ENCODE results near the gene ERCC1. TPM values are rescaled to one million over a fixed set of nuclear protein-coding genes. Genes with fewer than 3 reads are reported as not detected.

Gene ERCC1
- total RNA-seq, 1 donor from 2014 or later, result 67.1 TPM

DNA sequence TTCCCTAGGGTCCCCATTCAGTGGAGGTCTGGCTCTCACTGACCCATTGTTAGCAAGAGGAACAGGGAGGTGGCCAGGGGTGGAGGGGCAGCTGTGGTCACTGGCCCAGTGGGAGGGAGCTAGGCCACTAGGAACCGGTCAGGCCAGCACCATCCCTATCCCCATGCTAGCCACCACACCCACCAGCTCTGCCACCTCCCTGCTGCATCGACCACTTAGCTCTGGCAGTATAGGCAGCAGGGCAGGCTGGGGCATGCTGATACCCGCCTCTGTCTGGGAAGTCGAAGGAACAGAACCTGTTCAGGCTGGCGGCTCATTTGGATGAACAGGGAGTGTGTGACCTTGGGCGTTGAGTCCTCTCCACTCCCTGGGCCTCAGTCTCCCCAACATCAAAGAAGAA, 23.5 kb downstream of the ERCC1 start:
- TF ChIP-seq, protein P1, sequence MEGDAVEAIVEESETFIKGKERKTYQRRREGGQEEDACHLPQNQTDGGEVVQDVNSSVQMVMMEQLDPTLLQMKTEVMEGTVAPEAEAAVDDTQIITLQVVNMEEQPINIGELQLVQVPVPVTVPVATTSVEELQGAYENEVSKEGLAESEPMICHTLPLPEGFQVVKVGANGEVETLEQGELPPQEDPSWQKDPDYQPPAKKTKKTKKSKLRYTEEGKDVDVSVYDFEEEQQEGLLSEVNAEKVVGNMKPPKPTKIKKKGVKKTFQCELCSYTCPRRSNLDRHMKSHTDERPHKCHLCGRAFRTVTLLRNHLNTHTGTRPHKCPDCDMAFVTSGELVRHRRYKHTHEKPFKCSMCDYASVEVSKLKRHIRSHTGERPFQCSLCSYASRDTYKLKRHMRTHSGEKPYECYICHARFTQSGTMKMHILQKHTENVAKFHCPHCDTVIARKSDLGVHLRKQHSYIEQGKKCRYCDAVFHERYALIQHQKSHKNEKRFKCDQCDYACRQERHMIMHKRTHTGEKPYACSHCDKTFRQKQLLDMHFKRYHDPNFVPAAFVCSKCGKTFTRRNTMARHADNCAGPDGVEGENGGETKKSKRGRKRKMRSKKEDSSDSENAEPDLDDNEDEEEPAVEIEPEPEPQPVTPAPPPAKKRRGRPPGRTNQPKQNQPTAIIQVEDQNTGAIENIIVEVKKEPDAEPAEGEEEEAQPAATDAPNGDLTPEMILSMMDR (IDR thresholded peaks at IDR 0.05; ENCODE audit: insufficient read depth, low read length, poor library complexity, severe bottlenecking), result no peak
- no peaks in the 10 kb centered on the region for H3K27me3 ChIP-seq (ENCODE audit: control insufficient read depth, insufficient read depth, low read length)
- no peak for DNase-seq (ENCODE audit: low read depth)
- no peak overlapping the region for H3K4me3 ChIP-seq (ENCODE audit: low read depth, low read length)
- H3K36me3 ChIP-seq (ENCODE audit: control insufficient read depth, insufficient read depth, low read length), result no peaks in the 10 kb centered on the region

DNA sequence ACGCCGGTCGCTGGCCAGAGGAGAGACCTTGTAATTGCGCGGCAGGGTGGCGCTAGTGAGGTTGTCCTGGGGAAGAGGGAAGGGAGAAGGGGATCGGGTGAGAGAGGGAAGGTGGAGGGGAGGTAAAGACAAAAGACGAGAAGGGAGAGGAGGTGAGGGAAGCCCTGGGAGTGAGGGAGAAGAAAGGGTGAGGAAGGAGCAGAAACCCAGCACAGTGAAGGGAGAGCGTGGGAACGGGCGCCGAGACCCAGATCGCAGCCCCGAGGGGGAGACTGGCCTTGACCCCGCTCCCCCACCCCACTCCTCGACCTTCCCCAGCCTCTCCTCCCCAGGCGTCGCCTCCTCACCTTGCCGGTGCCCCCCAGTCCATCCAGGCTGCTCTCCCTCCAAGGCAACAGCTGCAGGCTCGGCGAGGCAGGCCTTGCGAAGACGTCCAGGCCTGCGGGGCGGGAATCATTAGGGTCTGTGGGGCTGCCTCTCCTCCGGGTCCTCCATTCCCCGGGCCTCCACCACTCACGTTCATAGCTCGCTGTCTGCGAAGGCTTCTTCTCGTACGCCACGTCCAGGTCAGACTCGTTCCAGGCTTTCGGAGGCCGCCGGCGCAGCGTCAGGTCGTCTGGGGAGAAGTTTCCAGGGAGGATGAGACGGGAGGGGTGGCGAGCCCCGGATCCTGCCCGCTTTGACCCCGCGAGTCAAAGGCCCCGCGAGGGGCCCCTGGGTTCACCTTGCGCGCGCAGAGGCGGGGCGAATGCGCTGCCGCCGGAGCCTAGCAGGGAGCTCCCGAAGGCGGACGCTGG, 27.7 kb downstream of the ERCC1 start:
- Histone ChIP-seq H3K4me3 (ENCODE audit: low read depth, low read length) (no peak overlapping the region), H3K27me3 (ENCODE audit: control insufficient read depth, insufficient read depth, low read length) (no peaks in the 10 kb centered on the region), H3K36me3 (ENCODE audit: control insufficient read depth, insufficient read depth, low read length) (peaks cover 1% of the 10 kb centered on the region)
- TF ChIP-seq, protein P1 (IDR thresholded peaks at IDR 0.05; ENCODE audit: insufficient read depth, low read length, poor library complexity, severe bottlenecking), result no peak
- no peak for DNase-seq (ENCODE audit: low read depth)

DNA sequence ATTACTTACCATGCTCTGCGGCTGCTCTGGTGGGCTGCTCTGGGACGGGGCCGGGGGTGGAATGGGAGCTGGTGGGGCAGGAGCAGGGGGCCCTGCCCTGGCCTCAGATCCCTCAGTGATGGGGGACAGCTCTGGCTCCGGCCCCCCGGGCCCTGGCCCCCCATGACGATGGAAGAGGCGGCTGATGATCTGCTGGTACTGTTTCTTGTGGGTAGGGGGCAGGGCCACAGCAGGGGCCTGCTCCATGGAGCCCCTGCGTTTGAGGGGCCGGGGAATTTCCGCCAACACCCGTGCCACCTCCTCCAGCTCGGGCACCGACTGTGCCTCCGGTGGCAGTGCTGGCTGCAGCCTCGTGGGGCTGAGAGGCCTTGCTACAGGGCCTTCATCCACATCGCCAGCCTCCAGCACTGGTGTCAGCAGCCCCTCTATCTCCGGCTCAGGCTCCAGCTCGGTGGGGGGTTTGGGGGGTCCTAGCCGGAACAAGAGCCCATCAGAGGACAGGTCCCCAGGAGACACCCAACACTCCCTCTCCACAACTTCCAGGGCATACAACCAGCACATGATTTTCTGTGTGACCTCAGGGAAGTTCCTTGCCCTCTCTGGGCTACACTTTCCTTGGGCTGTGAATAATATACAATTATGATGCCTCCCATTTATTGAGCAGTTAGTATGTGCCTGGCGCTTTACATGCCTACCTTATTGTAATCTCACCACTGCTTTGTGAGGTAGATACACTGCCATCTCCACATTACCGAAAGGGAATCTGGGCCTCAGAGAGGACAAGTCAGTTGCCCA, 31.6 kb downstream of the ERCC1 start:
- TF ChIP-seq, protein P1 (IDR thresholded peaks at IDR 0.05; ENCODE audit: insufficient read depth, low read length, poor library complexity, severe bottlenecking), result no peak
- no peak for DNase-seq (ENCODE audit: low read depth)
- no peak overlapping the region for H3K4me3 ChIP-seq (ENCODE audit: low read depth, low read length)
- H3K27me3 ChIP-seq (ENCODE audit: control insufficient read depth, insufficient read depth, low read length), result no peaks in the 10 kb centered on the region
- peaks cover 1% of the 10 kb centered on the region for H3K36me3 ChIP-seq (ENCODE audit: control insufficient read depth, insufficient read depth, low read length)

DNA sequence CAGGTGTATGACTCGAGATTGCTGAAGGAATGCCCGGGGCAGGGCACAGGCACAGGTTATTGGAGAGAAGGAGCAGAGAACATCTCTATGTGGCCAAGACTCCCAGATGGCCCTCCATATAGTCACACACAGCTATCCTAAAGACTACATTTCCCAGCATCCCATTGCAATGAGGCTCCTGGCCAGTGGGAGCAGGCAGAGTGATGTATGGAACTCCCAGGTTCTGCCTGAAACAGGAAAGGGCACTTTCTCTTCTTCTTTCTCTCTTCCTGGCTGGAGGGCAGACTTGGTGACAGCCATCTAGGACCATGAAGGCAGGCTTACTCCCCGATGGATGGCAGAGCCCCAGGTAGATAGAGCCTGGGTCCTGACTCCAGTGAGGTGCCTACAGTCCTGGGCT, 32.4 kb downstream of the ERCC1 start:
- no peaks in the 10 kb centered on the region for H3K27me3 ChIP-seq (ENCODE audit: control insufficient read depth, insufficient read depth, low read length)
- peaks cover 1% of the 10 kb centered on the region for H3K36me3 ChIP-seq (ENCODE audit: control insufficient read depth, insufficient read depth, low read length)
- DNase-seq (ENCODE audit: low read depth), result no peak
- TF ChIP-seq, protein P1 (IDR thresholded peaks at IDR 0.05; ENCODE audit: insufficient read depth, low read length, poor library complexity, severe bottlenecking), result no peak
- H3K4me3 ChIP-seq (ENCODE audit: low read depth, low read length), result no peak overlapping the region

DNA sequence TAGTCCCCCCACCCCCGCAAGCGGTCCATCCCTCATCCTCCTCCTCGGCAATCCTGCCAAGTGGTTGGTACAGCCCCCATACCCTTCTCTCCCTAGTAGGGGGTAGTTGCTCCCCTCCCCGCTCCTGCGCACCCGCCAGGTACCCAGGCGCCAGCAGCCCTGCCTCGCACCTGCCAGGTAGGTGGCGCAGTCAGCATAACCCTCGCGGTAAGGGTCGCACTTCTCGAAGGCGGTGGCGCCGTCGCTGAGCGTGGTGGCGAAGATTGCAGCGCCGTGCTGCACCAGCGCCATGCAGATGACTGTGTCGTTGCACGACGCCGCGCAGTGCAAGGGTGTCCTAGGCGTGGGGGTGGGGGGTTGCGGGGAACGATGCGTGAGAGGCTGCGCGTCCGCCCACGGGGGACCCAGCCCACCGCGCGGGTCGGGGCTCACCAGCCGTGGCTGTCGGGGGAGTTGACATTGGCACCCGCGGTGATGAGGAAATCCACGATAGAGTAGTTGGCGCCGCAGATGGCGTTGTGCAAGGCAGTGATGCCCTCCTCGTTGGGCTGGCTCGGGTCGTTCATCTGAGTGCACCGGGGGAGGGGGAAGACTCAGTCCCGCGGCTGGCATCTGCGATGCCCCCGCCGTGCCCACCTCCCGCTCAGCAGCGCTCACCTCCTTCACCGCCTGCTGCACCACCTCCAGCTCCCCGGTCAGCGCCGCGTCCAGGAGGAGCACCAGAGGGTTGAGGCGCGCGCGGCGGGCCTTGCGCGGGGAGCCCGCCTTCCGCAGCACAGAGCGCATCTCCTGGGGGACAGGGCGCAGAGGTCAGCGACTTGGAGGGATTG, 38.1 kb downstream of the ERCC1 start:
- TF ChIP-seq, protein P1 (IDR thresholded peaks at IDR 0.05; ENCODE audit: insufficient read depth, low read length, poor library complexity, severe bottlenecking), result no peak
- H3K27me3 ChIP-seq (ENCODE audit: control insufficient read depth, insufficient read depth, low read length), result peaks cover 14% of the 10 kb centered on the region
- no peak overlapping the region for H3K4me3 ChIP-seq (ENCODE audit: low read depth, low read length)
- no peaks in the 10 kb centered on the region for H3K36me3 ChIP-seq (ENCODE audit: control insufficient read depth, insufficient read depth, low read length)
- no peak for DNase-seq (ENCODE audit: low read depth)

Data from kidney epithelial cell (primary cell).